PC-3 (cell line): Measurements from ENCODE around the gene MXRA7.

Source experiments
- CTCF ChIP-seq: fragments of 300-600 bp; sonication (generic); conservative IDR thresholded peaks from 2 replicates; pipeline ENCODE4 v1.5.1; 2017; ENCODE audit warnings: antibody characterized with exemption, low read depth, mild to moderate bottlenecking, low read length
- EZH2 ChIP-seq: fragments of 300-600 bp; sonication (generic); IDR thresholded peaks from one replicate; pipeline ENCODE4 v1.6.1; 2017; ENCODE audit warnings: antibody characterized with exemption, mild to moderate bottlenecking, low read length; ENCODE audit not compliant: unreplicated experiment

GRCh38 chr17:76757256-76757655 is 46.5 kb upstream of the MXRA7 start:
- TF ChIP-seq CTCF (no peak), EZH2 (no peak)
